NCI-H524 (cell line): ENCODE results near the gene PACSIN2.
A peak's percentile ranks its signal among the peaks of the same experiment; 100 is the strongest.
"Not testable (repeated sequence)": the region's sequence is repeated elsewhere in the genome, so short reads cannot be mapped to it uniquely, and the experiment has no call there.

Experiments used
- DNase-seq, 2 experiments: peaks; one replicate each; lab custom pipeline; 2025; lab: John Stamatoyannopoulos, UW

Gene PACSIN2

DNA sequence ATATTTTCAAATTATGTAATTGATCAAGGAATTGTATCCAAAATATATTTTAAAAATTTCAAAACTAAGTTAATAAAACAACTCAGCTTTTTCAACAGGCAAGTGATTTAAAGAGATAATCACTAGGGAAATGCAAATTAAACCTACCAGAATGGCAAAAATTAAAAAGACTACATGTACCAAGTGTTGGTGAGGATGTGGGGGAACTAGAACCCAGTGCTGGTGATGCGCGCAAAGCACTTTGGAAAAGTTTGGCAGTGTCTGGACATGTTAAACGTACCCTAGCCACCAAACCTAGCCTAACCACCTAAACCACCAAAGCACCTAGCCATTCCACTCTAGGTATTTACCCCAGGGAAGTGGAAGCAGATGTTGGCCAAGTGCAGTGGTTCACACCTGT is 22.9 kb downstream of the PACSIN2 start:
- DNase-seq: no peak

DNA sequence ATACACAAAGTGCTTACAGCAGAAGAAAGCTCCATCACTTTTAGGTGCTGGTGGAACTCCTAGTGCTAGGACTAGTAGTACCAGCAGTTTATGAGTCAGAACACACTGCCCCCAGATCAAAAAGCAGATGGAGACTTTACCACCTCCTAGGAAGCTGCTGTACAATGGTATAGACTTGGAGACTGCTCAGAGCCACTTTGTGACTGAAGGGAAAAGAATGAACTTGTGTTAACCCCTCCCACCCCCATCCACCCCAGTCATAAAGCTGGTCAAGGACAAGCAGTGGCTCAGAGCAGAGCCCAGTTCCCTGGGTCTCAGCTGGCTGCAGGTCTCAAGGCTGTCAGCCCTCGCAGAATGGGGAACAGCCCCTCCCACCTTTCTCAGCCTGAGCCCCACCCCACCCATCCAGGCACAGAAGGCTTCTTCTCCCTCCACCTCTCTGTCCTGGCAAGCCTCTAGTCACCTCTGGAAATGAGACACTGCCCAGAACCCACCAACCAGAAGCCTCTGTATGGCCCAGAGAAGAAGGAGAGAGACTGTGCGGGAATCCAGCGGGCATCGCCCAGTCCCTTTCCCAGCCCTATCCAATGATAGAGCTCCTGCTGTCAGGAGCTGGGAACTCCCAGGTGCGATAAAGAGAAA is 23.8 kb downstream of the PACSIN2 start:
- no peak for DNase-seq

DNA sequence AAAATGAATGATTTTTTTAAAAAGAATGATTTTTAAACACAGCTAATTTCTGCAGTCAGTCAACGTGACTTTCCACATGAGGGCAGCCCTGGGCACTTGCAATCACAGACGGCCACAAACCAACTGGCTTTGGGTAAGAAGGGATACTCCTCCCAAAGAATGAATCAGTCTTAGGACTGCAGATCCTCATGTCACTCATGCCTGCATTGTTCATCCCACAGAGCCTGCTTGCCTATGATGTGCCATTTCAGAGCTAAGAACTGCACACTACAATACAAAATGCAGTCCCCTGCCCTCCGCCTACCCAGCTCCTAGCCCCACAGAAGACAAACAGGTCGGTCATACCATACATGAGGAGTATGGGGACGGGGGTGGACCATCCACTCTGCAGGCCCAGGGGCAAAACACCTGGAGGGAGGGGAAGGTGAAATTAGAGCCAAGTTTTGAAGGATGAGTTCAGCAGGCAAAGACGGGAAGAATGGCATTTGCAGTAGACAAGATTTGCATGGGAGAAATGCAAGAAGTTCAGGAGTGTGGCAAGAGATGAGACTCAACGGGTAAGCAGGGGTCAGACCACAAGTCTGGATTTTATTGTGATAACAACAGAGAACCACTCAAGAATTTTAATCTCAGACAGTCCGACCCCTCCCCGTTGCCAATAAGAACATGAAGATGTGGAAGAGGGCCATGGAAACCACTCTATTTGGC is 24.7 kb downstream of the PACSIN2 start:
- DNase-seq: peak in 1 of 2 experiments; percentile 42

DNA sequence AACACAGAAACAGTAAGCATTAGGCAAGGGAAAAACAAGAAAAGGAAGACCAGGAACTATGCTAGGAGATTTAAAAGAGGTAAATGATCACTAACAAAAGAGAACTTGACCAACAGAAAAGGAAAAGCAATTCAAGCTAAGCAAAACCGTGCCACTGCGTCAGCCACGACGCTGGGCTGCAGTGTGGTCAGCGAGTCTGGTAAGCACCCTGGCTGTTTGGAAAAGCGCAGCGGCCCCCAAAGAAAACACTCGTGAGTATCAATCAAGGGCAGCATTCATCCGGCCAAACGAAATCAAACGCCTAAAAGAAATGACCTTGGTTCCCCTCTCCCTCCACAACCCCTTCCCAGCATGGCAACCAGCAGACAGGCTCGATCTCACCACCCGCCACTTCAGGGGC is 28.8 kb downstream of the PACSIN2 start:
- DNase-seq: no peak

DNA sequence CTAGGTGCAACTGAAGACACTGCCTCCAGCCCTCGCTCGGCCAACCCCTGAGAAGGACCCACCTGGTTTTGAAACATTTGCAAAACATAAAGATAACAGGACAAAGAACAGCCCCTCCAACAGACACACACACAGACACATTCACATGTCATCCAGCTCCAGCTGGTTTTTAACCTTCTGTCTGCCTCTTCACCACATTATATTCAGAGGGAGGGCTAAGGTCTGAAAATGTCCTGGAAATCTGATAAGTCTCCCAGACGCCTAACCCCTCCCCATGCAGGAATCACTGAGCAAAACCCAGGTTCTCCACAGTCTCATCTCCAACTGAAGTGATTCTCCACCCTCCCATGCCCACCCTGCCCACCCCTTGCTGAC is 29.4 kb downstream of the PACSIN2 start:
- peak in 1 of 2 experiments; percentile 61 for DNase-seq

DNA sequence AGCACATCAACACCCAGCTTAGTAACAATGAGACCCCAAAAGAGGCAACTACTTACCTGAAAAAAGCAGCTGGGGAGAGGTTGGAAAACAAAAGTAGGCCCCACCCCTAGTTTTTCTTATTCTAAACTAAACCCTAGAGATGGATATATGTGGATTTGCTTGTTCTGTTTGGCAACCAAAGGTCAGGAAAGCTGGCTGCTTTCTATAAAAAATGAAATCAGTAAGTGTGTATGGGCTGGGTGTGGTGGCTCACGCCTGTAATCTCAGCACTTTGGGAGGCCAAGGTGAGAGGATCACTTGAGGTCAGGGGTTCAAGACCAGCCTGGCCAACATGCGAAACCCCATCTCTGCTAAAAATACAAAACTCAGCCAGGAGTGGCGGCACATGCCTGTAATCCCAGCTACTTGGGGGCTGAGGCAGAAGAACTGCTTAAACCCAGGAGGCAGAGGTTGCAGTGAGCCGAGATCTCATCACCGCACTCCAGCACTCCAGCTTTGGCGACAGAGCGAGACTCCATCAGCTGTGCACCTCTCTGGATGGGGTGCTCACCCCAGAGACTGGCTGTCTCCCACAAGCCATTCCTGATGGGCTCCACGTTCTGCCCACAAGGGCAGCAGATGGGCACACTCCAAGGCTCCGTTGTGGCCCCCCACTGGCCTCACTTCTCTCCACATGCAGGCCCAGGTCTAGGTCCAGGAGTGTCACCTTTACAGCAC is 30.0 kb downstream of the PACSIN2 start:
- peak in 1 of 2 experiments; percentile 36 for DNase-seq

DNA sequence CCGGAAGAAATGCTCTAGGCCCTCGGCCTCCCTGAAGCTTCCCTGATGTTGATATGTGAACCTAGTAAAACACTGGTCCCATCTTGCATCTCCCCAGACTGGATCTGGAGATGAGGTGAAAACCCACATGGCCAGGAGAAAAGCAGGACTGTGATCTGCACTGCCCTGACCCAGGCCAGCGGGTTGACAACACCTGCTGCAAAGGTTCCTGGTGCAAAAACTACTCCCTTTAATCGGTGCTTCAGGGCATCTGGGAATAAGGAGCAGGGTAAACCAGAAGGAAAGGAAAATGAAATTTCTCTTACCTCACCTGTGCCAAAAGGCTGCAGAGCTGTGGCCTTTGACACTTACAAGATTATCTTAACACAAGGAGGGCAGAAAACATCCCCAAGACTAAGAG is 30.6 kb downstream of the PACSIN2 start:
- DNase-seq: no peak

DNA sequence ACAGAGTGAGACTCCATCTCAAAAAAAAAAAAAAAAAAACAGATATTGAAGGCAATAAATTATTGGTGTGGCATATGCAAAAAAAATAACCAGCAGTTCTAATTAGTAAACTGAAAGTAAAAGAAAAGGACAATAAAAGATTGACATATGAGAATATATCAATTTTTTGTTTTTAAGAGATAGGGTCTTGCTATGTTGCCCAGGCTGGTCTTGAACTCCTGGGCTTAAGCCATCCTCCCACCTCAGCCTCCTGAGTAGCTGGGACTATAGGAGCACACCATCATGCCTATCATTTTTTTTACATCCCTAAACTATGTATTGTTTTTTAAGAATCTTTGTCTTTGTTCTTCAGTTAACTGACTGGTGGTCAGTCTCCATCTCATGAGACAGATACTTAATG is 31.5 kb downstream of the PACSIN2 start:
- no peak for DNase-seq

DNA sequence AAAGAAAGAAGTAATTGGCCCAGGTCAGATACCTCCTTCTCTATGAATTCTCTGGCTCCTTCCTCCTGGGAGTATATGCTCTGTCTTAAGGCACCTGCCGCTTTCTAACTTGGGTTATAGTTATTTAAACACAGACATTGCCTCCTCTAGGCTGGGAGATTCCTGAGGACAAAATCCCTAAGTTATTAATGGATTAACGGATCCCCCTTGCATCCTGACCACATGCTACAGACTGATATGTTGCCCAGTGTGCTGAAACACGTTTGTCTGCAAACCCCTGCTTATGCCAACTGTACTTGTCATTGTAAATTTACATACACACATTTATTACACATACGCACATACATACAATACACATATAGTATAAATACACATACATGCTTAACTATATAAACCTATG is 35.3 kb downstream of the PACSIN2 start:
- peak; percentile 18 to 58 for DNase-seq

DNA sequence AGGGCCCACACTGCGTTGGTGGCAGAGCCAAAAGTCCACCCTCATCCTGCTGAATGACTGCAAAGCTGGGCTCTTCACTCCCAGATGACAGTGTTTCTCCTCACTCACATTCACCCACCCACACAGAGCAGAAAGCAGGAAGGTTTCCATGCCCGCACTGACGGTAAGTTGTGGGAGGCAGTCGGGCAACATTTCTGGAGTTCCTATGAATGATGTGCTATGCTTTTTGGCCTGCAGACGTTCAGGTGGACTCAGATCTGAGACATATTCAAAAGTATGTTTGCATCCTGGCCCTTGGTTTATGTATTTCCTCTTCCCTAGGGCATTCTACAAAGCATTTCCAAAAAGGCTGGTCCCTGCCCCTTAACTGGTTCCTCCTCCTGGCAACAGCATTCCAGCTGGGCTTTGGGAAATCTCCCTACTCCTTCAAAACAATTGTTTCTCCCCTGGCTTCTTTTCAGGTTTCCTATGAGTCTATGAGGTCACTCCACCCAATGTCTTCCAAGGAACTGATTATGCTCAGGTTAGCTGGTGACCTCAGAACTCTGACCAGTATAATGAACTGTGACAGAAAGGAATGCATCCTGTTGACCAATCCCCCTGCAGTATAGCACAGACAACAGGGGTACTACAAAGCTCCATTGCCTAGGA is 36.4 kb downstream of the PACSIN2 start:
- no peak for DNase-seq

DNA sequence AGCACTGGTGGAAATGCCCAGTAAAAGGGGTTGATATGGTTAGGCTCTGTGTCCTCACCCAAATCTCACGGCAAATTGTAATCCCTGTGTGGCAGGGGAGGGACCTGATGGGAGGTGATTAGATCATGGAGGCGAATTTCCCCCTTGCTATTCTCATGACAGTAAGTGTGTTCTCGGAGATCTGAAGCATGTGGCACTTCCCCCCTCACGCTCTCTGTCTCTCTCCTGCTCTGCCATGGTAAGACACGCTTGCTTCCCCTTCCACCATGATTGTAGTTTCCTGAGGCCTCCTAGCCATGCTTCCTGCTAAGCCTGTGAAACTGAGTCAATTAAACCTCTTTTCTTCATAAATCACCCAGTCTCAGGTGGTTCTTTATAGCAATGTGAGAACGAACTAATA is 37.4 kb downstream of the PACSIN2 start:
- no peak for DNase-seq

DNA sequence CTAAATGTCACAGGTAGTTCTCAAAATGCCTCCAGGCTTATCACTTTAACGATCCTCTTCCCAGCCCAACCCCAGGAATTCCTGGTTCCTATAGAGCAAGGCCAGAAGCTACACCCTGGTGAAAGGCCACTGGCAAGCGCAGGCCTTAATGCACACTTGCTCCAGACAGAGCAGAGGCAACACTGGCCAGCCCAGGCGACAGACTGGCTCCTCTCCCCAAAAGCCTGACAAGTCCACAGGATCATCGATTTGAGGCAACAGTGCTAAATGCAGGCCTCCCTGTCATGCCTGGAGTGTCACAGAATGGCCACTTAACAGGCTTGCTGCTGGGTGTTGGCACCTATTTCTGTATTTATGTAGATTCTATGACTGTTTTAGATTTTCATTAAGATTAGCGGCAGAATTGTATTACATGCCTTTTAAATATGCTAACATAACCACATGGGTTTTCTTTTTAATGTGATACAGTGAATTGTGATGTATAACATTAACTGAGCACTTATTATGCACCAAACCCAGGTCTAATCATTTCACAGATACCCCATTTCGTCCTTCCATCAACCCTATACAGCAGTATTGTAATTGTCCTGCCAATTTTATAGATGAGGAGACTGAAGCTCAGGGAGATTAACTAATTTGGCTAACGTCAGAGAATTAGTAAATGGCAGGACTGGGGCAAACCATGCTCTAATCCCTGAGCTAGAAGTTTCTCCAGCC is 38.6 kb downstream of the PACSIN2 start:
- no peak for DNase-seq

DNA sequence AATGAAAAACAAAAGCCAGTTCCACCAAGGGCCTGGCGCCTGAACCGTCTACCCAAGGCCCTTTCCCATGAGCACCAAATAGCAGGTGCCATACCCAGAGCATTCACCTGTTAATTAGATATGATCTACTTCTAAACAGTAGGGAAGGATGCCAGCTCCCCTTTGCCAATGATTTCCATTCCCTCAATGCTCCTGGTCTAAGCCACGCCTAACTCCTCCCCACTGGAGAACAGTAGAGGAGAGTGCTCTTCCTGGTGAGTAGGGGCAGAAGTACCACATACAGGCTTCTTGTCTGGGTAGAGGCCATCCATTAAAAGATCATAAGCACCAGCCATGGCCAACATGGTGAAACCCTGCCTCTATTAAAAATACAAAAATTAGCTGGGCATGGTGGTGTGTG is 40.7 kb downstream of the PACSIN2 start:
- no peak for DNase-seq

DNA sequence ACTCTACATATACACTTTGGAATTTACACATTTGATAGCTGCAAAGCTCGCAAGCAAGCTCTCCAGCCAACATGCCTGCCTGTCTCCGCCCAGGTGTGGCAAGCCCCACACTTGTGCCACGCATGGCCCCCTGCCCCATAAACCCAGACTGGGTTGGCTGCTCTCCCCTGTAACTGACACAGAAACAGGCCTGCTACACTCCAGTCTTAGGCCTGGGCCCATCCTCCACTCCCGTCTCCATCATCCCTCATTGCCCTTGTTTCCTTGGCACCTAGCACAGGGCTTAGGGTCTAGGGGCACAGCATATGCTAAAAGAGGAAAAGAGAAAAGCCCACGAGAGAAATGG is 41.4 kb downstream of the PACSIN2 start:
- DNase-seq: no peak

DNA sequence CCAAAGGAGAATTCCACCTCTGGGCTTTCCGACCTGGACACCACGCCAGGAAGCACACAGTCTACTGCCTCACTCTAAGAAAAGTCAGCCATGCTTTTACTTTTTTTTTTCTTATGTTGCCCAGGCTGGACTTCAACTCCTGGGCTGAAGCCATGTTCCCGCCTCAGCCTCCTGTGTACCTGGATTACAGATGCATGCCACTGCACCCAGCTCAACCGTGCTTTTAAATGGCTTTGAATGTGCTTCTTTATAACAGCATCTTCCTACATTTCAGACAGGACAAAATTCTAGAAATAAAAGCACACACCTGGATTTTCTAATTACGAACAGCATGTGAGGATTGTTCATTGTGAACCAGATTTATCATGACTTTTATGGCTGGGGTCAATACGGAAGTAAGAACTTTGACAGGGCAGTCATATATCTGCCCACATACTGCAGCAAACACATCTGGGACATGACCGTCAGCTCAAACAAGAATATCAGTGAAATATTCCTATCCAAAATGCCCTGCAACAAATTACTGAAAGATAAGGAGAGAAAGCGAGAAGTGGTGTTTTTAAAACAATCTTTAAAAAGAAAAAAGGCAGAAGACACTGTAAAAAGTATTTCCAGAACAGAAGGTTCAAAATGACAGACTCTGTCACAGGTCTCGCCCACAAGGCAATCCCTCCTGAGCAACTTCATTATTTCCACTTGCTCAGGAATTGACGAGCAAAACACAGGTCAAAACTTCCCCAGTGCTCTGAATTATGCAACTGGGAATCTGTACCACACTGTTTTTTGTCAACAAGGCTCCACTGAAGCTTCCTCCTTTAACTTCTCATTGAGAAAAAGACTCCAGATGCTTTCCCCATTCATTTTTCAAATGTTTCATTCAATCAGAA is 42.1 kb downstream of the PACSIN2 start:
- DNase-seq: no peak

DNA sequence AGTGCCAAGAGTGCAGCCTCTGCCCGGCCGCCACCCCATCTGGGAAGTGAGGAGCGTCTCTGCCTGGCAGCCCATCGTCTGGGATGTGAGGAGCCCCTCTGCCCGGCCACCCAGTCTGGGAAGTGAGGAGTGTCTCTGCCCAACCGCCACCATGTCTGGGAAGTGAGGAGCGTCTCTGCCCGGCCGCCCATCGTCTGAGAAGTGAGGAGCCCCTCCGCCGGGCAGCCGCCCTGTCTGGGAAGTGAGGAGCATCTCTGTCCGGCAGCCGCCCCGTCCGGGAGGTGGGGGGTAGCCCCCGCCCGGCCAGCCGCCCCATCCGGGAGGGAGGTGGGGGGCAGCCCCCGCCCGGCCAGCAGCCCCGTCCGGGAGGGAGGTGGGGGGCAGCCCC is 43.5 kb downstream of the PACSIN2 start:
- DNase-seq: not testable (repeated sequence)

DNA sequence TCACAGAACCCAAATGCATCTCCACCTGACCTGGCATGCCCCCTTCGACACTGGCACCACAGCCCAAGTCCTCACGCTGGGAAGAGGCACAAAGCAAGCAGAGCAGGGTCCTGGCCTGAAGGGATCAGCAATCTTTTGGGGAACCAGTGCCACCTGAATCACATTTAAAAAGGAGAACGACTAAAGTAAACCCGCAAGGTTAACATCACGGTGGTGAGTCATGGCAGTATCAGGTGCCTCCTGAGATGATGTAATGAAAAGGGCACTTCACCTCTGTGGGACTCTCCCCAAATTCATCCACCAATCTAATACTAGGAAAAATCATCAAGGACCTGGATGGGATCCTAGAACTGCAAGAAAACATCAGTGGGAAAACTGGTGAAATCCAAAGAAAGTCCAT is 44.9 kb downstream of the PACSIN2 start:
- no peak for DNase-seq

DNA sequence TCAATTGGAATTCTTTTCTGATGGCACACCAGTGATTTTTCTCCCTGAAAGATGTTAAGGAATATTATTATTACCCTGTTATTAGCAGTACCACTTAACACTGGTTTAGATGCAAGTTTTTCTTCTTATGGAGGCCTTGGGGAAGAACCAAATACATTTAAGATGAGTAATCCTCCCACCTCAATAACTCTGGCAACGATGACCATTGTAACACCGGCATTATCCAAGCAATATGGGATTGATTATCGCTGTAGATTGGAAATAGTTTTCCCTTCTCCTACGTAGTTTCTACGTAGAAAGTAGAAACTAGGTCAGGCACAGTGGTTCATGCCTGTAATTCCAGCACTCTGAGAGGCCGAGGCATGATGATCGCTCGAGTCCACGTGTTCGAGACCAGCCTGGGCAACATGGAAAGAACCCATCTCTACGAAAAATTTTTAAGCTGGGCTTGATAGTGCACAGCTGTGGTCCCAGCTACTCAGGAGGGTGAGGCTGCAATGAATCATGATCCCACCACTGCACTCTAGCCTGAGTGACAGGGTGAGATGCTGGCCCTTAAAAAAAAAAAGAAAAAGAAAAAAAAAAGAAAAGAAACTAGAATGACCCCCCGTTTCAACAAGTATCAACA is 45.5 kb downstream of the PACSIN2 start:
- no peak for DNase-seq

DNA sequence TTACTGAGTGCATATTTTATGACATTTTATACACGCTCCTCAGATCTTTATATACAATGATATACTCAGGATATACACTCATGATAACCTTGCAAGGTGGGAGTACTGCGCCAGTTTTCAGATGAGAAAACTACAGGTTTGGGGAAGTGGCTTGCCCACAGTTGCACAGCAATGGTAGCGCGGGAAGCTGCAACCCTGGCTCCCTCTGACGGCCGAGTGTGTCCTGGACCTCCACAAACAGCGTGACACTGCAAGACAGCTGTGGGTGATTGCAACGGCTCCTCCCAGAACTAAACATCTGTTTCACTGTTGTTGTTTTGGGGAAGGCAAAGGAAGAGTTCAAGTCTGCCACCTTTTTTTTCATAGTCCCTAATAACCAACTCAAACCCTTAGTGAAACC is 47.0 kb downstream of the PACSIN2 start:
- DNase-seq: no peak

DNA sequence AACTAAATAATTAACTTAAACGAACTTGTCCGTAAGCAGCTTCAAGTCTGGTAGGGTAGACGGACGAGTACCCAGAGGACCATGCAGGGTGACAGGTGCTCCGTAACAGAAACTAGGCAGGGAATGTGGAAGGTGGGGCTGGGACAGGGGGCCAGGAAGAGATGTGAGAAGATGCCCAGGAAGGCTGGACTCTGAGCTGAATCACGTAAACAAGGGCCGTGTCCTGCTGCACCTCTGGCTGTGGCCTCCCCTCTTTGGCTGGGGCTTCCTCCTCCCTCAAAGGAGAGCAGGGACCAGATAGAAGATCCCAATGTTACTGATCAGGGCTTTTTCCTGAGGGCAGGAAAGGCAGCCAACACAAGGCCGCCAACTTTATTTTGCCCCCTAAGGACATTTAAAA is 47.9 kb downstream of the PACSIN2 start:
- no peak for DNase-seq

DNA sequence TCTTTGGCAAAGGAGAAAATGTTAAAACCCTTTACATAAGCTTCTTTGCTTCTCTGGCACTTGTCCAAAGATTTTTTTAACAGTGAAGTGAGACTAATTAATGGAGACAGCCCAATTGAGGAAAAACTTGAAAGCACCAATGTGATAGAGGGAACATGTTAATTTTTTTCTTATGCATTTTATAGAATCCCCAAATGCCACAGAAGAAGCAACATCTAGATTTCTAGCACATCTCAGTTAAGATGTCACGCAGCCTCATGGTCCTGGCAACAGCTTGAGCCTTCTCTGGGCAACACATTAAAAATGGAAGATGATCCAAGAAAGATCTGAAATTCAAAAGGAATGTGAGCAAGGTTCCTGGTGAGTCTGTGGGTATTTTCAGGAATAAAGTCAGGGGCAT is 48.5 kb downstream of the PACSIN2 start:
- DNase-seq: peak; percentile 28 to 66
